Fibroblast of skin of right quadriceps (primary cell): Measurements from ENCODE around the gene PMAIP1.
A peak's percentile ranks its signal among the peaks of the same experiment; 100 is the strongest.
"Not testable (repeated sequence)": the region's sequence is repeated elsewhere in the genome, so short reads cannot be mapped to it uniquely, and the experiment has no call there.

ENCODE experiments used
- DNase-seq: peaks from one replicate; pipeline ENCODE4 v3.0.0-alpha.2; 2013

The PMAIP1 gene

GRCh38 chr18:59899298-59900221 is at the start of gene PMAIP1:
Gene PMAIP1, plus strand, starts transcription at chr18:59899996. Its CDS starts 182 bp downstream, at chr18:59900178.
- DNase-seq = peak; percentile 95

- no peak for DNase-seq
These were observed 47.9 kb upstream of the PMAIP1 start for GRCh38 chr18:59851784-59852399.

GRCh38 chr18:59852548-59852947 is 47.2 kb upstream of the PMAIP1 start:
- no peak for DNase-seq

GRCh38 chr18:59853380-59853779 is 46.4 kb upstream of the PMAIP1 start:
- DNase-seq = no peak

GRCh38 chr18:59853988-59854387 is 45.8 kb upstream of the PMAIP1 start:
- not testable (repeated sequence) for DNase-seq

- DNase-seq = peak; percentile 42
These were observed 38.8 kb upstream of the PMAIP1 start for GRCh38 chr18:59861009-59861408.

GRCh38 chr18:59861963-59862819 is 37.6 kb upstream of the PMAIP1 start:
- DNase-seq = no peak

GRCh38 chr18:59865241-59865986 is 34.4 kb upstream of the PMAIP1 start:
- no peak for DNase-seq

- DNase-seq = no peak
These were observed 33.1 kb upstream of the PMAIP1 start for GRCh38 chr18:59866551-59867269.

- no peak for DNase-seq
These were observed 32.3 kb upstream of the PMAIP1 start for GRCh38 chr18:59867337-59868104.

- peak; percentile 60 for DNase-seq
These were observed 29.1 kb upstream of the PMAIP1 start for GRCh38 chr18:59870623-59871130.

- no peak for DNase-seq
These were observed 28.0 kb upstream of the PMAIP1 start for GRCh38 chr18:59871711-59872362.

GRCh38 chr18:59873641-59874040 is 26.2 kb upstream of the PMAIP1 start:
- no peak for DNase-seq

GRCh38 chr18:59874166-59874565 is 25.6 kb upstream of the PMAIP1 start:
- peak; percentile 90 for DNase-seq

- DNase-seq = no peak
These were observed 23.5 kb upstream of the PMAIP1 start for GRCh38 chr18:59876310-59876626.

GRCh38 chr18:59877361-59877760 is 22.4 kb upstream of the PMAIP1 start:
- DNase-seq = no peak

GRCh38 chr18:59878644-59879043 is 21.2 kb upstream of the PMAIP1 start:
- DNase-seq = peak; percentile 30

GRCh38 chr18:59881728-59882656 is 17.8 kb upstream of the PMAIP1 start:
- peak; percentile 75 for DNase-seq

- peak; percentile 74 for DNase-seq
These were observed 15.4 kb upstream of the PMAIP1 start for GRCh38 chr18:59884351-59884750.
